Activated T-cell treated with anti-CD3 and anti-CD28 coated beads for 1 hour (primary cell): ENCODE measurements around the gene CNTFR.
"Not testable (repeated sequence)": the region's sequence is repeated elsewhere in the genome, so short reads cannot be mapped to it uniquely, and the experiment has no call there.

Experiments
- DNase-seq: peaks from one replicate; pipeline ENCODE4 v3.0.0-alpha.2; 2020; ENCODE audit warnings: low read depth

CNTFR gene

GRCh38 chr9:34589636-34590380 is at the start of gene CNTFR:
Gene CNTFR, minus strand, starts transcription at chr9:34589724. Its CDS starts 20,743 bp downstream, at chr9:34568981.
- DNase-seq: no peak

- DNase-seq: not testable (repeated sequence)
These were observed 49.8 kb upstream of the CNTFR start for GRCh38 chr9:34639322-34639721.

GRCh38 chr9:34638138-34638445 is 48.6 kb upstream of the CNTFR start:
- no peak for DNase-seq

GRCh38 chr9:34637356-34638137 is 48.0 kb upstream of the CNTFR start, which contains the start of gene SIGMAR1:
Gene SIGMAR1, minus strand, starts transcription at chr9:34637787. Its CDS starts 90 bp downstream, at chr9:34637697.
- DNase-seq: peak; percentile 95

- DNase-seq: no peak
These were observed 47.3 kb upstream of the CNTFR start for GRCh38 chr9:34636791-34637355.

- no peak for DNase-seq
These were observed 46.0 kb upstream of the CNTFR start for GRCh38 chr9:34635556-34635955.

GRCh38 chr9:34634551-34635248 is 45.2 kb upstream of the CNTFR start:
- DNase-seq: no peak

GRCh38 chr9:34633851-34634550 is 44.5 kb upstream of the CNTFR start:
- DNase-seq: peak; percentile 74

GRCh38 chr9:34633166-34633565 is 43.6 kb upstream of the CNTFR start:
- DNase-seq: no peak

GRCh38 chr9:34630402-34631154 is 41.1 kb upstream of the CNTFR start:
- DNase-seq: no peak

- no peak for DNase-seq
These were observed 39.9 kb upstream of the CNTFR start for GRCh38 chr9:34629491-34629808.

- DNase-seq: no peak
These were observed 39.3 kb upstream of the CNTFR start, which contains the start of gene ARID3C for GRCh38 chr9:34628656-34629490. Gene ARID3C, minus strand, starts transcription at chr9:34629066. Its CDS starts 1,052 bp downstream, at chr9:34628014.

GRCh38 chr9:34627716-34628655 is 38.5 kb upstream of the CNTFR start:
- no peak for DNase-seq

- DNase-seq: no peak
These were observed 35.6 kb upstream of the CNTFR start for GRCh38 chr9:34625186-34625486.

- DNase-seq: no peak
These were observed 35.1 kb upstream of the CNTFR start for GRCh38 chr9:34624475-34625185.

GRCh38 chr9:34623374-34624235 is 34.1 kb upstream of the CNTFR start:
- no peak for DNase-seq
